HG03378 (cell line): ENCODE results near the gene RASSF10.

Experiments used
- ATAC-seq: cut with Tn5 transposase; IDR thresholded peaks from one replicate; pipeline ENCODE4 v1.9.1; 2021; ENCODE audit warnings: mild to moderate bottlenecking, moderate library complexity; ENCODE audit not compliant: unreplicated experiment

The RASSF10 gene

DNA sequence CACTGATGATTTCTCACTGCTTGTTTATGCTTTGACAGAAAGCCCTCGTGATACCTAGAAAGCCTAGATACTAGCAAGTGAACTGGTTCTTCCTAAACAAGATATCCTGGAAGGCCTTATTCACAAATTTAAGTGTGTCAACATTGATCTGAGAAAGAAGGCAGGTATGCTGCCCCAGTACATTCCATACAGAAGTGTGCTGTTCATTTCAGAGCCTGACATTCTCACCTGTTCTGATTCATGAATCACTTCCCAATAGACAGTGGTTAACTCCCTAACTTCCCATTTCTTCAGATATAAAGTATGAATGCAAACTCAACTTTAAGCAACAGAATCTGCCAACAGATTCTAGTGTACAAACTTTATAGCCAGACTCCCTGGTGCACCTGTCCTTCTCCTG lies 15.5 kb upstream of the RASSF10 start:
- ATAC-seq = no peak

DNA sequence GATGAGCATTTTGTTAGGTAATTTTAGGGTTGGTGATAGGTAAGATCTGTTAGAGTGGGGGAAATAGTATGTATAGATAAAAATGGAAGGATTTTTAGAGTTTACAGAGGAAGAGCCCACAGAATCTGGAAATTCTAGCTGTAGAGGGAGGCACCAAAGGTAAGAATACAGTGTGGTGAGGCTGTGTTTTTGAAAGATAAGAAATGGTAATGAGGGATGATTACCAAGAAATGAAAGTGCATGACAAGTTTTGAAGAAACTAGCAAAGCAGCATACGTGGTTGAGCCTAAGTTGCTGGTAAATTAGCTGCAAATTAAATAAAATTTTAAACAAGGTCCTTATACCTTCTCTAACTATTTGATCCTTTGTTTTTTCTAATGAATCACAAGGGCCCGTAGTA lies 14.6 kb upstream of the RASSF10 start:
- no peak for ATAC-seq

DNA sequence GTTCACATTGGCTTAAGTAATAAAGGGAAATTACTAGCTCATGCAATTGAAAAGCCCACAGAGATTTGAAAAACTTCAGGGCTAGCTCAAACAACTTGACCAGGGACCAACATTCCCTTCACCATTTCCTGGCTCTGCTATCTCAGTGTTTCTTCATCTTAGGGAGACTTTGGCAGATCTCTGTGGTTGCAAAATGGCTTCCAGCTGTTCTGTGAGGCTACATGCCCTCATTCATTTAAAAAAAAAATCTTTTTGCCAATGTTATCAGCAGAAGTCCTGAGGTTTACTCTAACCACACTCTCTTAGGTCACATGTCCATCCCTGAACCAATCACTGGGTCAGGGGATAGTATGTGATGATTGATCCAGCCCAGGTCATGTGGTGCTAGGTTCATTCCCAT lies 13.9 kb upstream of the RASSF10 start:
- no peak for ATAC-seq

DNA sequence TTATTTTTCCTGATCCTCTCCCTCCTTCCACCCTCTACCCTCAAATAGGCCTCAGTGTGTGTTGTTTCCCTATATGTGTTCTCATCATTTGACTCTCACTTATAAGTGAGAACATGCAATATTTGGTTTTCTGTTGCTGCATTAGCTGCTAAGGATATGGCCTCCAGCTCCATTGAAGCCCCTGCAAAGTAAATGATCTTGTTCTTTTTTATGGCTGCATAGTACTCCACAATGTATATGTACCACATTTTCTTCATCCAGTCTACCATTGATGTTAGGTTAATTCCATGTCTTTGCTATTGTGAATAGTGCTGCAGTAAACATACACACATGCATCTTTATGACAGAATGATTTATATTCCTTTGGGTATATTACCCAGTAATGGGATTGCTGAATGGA lies 13.3 kb upstream of the RASSF10 start:
- no peak for ATAC-seq

DNA sequence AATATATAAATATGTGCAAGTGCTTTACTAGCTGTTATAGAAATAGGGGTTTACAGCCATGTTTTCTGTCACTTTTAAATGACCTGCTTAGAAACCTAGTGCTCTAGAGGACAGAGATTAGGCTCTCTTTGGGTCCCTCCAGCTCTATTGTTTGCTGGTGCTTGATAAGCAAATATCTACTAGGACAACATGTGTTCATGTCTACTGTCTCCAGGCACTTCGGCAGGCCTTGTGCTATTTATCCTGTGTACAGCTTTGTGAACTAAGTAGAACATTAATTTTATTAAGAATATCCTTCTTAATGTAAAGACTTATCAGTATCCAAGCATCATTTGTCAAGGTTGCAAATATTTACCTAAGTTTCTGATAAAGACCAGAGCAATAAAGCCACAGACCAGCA lies 11.9 kb upstream of the RASSF10 start:
- no peak for ATAC-seq

DNA sequence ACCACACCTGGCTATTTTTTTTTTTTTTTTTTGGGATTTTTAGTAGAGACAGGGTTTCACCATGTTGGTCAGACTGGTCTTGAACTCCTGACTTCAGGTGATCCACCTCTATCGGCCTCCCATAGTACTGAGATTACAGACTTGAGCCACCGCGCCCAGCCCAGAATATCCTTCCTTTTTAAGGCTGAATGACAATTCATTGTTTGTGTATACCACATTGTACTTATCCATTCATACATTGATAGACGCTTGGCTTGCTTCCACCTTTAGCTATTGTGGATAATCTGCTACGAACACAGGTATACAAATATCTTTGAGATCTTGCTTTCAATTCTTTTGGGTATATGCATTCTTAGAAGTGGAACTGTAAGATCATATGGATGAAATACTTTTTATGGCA lies 10.8 kb upstream of the RASSF10 start:
- no peak for ATAC-seq

DNA sequence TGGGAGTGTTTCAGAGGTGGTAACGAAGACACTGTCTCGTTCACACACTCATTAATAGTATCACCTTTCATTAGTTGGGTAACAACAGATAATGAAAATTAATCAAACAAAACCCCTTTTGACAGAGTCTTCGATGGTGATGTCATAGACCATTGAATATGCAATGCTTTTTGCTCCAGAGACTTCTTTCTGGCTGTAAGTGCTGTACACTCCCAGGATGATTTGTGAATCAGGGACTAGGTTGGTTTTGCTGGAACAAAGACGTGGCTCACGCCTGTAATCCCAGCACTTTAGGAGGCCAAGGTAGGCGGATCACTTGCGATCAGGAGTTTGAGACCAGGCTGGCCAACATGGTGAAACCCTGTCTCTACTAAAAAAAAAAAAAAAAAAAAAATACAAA lies 9.5 kb upstream of the RASSF10 start:
- ATAC-seq = no peak

DNA sequence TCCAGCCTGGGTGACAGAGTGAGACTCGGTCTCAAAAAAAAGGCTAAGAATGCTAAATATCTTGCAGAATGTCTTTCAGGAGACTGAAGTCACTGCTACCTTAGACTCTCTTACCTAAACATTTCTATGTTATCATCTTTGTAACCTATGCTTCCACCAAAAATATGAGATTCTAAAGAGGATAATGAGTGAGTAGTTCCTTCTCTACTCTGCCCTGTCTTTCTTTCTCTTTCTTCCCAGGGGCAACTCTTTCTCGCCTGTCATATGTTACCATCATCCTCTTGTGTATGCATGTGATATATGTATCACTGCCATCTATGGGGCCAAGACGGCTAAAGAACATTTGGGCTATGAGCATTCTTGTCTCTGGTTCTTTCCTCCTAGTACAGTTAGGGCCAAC lies 9.0 kb upstream of the RASSF10 start:
- ATAC-seq = no peak

DNA sequence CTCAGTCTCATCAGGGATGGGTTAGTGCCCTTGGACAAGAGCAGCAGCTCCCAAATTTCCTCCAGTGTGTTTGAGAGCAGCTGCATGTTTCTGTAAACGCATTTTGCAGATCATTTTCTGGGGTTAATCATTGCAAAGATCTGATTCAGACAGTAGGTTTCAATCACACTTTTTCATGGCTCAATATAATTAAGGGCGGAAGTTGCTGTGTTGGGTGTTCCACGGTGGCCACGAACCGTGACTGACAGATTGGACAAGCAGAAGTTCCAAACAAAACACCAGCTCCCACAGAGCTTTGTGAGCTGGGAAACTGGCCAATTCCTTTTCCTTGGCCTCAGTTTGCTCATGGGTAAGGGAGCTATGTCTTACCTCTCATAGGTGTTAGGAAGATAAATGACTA lies 8.4 kb upstream of the RASSF10 start:
- no peak for ATAC-seq

DNA sequence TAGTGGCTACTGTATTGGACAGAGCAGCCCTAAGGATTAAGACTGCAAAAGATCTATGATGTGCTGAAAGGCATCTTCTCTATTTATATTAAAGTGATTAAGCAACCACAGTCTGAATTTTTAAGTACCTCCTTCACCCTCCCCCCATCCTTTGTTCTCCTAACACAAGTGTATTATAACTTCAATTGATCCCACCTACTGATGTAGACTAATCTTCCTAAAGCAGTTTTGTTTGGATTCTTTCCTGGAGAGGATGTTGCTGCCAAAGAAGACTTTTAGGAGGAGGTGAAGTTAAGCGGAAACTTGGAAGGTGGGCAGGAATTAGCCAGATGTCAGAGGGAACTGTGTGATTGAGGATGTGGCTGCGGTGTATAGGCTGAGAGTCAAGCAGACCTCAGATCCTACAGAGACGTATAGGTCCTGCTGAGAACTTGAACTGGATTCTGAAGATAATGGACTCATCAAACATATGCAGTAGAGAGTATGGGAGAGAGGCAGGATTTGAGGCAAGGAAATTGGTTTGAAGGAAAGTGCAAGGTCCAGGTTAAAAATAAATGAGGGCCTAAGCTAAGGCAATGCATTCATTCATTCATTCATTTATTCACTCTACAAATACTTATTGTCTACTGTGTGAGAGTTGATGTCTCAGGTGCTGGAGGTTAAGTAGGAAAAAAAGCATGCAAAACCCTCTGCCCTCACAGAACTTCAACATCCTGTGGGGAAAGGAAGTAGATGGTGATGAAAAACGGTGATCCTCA lies 5.2 kb upstream of the RASSF10 start:
- ATAC-seq = no peak

DNA sequence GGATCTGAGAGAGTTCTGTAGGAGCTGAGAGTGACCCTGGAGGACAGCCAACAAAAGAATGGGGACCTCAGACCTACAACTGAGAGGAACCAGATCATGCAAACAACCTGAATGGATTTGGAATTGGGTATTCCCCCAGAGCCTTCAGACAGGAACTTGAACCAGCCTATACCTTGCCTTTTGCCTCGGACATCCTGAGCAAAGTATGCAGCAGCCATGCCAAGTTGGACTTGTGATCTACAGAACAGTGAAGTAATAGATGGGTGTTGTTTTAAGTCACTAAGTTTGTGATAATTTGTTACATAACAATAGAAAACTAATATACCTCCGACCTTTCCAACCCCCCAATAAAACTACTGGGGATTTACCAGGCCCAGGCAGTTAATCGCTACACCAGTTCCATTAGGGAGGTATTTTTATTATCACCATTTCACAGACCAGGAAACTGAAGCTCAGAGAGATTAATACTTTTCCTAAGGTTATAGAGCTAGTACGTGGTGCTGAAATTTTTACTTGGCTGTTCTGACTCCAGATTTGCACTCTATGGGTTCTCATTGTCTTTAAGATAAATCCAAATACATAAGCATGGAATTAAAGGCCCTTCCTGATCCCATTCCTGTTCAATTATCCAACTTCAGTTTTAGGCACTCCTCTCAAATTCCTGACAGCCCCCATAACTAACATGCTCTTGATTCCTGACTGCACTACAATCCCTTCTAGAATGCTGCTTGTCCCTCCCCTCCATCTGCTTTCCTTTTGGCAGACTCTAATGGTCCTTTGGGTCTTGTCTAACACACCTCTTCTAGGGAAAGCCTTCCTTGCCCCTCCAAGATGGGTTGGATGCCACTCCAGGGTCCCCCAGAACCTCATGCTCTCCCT lies 1.7 kb upstream of the RASSF10 start:
- ATAC-seq = no peak

DNA sequence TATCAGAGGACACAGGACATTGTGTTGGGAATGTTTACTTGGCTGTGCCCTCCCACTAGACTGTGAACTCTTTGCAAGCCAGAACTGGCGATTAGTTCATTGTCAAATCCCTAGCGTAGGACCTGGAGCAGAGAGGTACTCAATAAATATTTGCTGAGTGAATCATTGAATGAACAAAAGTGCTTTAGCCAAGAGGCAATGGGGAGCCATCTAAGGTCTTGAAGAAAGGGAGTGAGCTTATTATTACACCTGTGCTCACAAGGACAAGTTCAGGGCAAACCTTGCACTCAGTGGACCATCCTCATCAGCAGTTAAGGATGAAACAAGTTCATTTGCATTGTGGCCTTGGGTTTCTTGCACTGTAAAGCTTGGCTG lies 1.1 kb upstream of the RASSF10 start:
- ATAC-seq = no peak

DNA sequence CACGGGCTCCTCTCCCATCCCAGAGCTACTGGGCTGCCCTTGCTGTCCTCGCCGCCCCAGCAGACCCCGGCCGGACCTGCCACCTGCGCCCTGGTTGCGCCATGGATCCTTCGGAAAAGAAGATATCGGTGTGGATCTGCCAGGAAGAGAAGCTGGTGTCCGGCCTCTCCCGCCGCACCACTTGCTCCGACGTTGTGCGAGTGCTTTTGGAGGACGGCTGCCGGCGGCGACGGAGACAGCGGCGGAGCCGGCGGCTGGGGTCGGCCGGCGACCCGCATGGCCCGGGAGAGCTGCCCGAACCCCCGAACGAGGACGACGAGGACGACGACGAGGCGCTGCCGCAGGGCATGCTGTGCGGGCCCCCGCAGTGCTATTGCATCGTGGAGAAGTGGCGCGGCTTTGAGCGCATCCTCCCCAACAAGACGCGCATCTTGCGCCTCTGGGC lies 382 bp downstream of the RASSF10 start:
- ATAC-seq = no peak

DNA sequence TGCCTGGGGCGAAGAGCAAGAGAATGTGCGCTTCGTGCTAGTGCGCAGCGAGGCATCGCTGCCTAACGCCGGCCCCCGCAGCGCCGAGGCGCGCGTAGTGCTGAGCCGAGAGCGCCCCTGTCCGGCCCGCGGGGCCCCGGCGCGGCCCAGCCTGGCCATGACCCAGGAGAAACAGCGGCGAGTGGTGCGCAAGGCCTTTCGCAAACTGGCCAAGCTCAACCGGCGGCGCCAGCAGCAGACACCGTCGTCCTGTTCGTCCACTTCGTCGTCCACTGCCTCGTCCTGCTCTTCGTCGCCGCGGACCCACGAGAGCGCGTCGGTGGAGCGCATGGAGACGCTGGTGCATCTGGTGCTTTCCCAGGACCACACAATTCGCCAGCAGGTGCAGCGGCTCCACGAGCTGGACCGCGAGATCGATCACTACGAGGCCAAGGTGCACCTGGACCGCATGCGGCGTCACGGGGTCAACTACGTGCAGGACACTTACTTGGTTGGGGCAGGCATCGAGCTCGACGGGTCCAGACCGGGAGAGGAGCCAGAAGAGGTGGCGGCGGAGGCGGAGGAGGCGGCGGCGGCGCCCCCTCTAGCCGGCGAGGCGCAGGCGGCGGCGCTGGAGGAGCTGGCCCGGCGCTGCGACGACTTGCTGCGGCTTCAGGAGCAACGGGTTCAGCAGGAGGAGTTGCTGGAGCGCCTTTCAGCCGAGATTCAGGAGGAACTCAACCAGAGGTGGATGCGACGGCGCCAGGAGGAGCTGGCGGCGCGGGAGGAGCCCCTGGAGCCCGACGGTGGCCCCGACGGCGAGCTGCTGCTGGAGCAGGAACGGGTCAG lies 1.0 kb downstream of the RASSF10 start:
- no peak for ATAC-seq

DNA sequence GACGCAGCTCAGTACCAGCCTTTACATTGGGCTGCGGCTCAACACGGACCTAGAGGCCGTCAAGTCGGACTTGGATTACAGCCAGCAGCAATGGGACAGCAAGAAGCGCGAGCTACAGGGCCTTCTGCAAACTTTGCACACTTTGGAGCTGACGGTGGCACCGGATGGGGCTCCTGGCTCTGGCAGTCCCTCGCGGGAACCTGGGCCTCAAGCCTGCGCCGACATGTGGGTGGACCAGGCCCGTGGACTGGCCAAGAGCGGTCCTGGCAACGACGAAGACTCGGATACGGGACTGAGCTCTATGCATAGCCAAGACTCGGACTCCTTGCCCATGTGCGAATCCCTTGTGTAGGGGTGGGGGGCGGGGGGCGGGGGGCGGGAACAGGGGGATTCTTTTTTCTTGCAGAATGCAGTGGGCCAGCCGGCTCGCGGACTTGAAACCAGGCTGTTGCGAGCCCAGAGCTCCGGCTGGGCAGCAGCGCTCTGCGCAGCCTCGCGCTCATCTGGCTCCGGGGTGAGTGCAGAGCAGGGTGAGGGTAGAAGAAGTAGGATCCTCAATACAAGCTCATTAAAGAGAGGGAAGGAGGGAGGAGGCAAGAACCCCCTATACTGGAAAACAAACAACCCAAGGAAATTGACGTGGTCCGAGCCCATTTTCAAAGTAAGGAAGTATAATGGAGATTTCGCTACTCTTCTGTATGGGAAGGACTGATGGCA lies 1.8 kb downstream of the RASSF10 start:
- ATAC-seq = no peak

DNA sequence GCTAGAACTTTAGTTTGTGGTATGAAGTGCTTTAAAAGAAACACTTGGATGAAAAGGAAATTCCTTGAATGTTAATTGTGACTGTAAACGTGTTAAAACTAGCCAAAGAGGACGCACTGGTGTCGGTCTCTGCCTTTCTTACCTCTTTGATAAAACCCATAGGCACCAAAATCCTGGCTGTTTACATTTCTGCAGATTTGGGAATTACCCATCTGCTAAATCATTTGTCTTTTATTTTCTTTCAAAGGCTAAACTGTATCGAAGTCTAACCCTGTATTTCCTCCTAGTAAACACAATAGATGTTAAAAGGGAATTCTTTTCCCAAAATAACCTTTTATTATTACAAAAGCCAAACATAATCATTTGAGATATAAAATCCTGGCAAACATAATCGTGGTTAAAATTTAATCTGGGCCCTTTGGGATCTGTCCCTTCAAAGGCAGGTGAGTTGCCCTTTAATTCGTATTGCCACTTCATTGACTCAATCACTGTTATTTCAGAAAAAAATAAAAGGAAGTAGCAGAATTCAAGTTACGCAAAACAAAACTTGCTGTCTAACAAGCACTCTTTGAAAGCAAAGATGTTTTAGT lies 2.4 kb downstream of the RASSF10 start:
- ATAC-seq = no peak

DNA sequence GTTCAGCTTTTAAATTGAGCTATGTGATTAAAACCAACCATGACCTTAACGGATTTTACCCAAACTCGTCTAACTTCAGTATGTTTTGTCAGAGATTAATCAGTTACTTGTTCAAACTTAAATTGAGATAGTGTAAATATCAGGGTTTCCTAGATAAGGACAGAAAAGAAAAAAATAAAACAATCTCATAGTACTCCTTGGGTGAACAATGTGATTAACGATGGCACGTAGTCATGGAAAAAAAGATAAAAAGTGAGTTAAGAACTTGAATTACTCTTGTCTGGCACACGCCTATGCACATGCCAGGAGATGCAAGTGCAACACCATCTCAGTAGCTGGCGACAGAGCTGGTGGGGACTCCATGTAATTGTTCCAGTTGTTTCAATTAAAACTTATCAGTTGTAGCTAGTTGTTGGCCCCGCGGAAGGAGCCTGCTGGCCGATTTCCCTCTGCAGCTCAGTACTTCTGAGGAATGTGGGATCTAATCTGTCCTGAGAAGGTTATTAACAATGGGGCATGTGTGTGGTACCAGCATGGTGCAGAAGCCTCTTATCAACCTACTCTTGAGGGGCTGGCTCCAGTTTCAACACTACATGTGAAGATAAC lies 3.0 kb downstream of the RASSF10 start:
- no peak for ATAC-seq

DNA sequence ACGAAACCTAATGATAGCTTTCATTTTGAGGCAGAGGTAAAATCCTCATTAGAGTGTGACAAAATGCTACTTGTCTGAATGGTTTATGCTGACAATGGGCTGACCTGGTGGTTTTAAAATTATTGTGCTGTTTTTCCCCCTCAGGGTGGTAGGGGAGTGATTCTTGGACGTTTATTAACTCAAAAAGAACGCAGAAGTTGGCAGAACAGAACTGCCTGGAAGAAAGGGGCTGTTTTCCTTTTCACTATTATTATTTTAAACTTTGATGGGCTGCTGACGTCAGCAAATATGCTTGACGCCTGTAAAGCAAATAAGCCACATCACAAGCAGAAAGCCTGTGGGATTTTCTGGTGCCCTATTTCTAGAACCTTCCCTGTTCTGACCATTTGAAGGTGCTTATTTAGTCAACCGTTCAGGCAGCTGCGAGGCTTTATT lies 4.0 kb downstream of the RASSF10 start:
- peak; percentile 49 for ATAC-seq

DNA sequence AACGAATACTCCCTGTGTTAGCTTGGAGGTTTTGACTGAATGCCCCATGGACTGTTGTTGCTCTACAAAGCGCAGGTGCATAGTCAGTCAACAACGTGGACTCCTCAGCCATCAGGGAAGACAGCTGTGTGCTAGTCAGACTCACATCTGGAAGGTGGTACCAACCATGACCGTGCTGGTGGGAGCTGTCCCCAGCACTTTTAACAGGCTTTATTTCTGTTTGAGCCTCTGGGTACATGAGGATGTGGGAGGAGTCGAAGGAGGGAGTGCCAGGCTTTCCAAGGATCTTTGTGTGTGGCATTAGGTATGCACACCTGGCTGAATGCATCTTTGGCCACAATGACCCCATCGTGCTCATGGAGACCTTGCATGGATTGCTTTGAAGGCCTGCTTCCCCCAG lies 6.6 kb downstream of the RASSF10 start:
- ATAC-seq = no peak

DNA sequence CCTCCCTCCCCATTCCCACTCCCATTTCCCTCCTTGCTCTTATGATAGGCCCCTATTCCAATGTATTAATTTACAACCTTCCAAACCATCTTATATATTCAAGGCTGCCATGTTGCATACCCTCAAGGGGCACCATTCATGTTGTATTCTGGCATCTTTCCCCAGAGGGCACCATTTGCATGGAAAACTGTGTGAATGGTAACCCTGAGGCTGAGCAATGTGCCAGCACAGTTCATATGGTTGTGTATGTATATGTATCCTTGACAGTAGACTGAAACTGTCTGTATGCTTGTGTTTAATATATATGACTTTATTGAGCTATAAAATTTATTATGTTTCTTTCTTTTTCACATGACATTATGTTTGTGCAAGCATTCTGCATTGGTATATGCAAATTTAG lies 7.3 kb downstream of the RASSF10 start:
- no peak for ATAC-seq
